Liver (tissue), 9 donors: ENCODE results near the gene LYZL6. TPM values are rescaled to one million over a fixed set of nuclear protein-coding genes. Genes with fewer than 3 reads are reported as not detected.

Experiments
- DNase-seq: peaks from one replicate; pipeline ENCODE4 v3.0.0-alpha.2; 2017; ENCODE audit warnings: low spot score
- H3K27ac ChIP-seq, 2 donors: one replicate each; pipeline ENCODE4 v1.7.0; 2013; ENCODE audit warnings: inconsistent platforms in 2 of 2, low read length in 2 of 2, control low read depth in 1 of 2, low read depth in 1 of 2, mild to moderate bottlenecking in 1 of 2
- H3K27me3 ChIP-seq, 4 donors: one replicate each; pipeline versions ENCODE4 v1.6.1 to v1.7.0; 2013; ENCODE audit warnings: low read length in 3 of 4, inconsistent platforms in 1 of 4, mild to moderate bottlenecking in 1 of 4, moderate library complexity in 1 of 4; ENCODE audit not compliant: control insufficient read depth in 4 of 4, insufficient read depth in 4 of 4
- H3K36me3 ChIP-seq, 4 donors: one replicate each; pipeline versions ENCODE4 v1.6.1 to v1.7.0; 2013; ENCODE audit warnings: low read length in 3 of 4, mild to moderate bottlenecking in 3 of 4, low read depth in 1 of 4, moderate library complexity in 1 of 4; ENCODE audit not compliant: control insufficient read depth in 4 of 4, insufficient read depth in 3 of 4
- H3K4me1 ChIP-seq, 4 donors: one replicate each; pipeline versions ENCODE4 v1.6.1 to v1.7.0; 2013; ENCODE audit warnings: low read length in 3 of 4, mild to moderate bottlenecking in 3 of 4, moderate library complexity in 1 of 4; ENCODE audit not compliant: control insufficient read depth in 4 of 4, insufficient read depth in 4 of 4
- H3K4me3 ChIP-seq, 3 donors: one replicate each; pipeline versions ENCODE4 v1.6.1 to v1.7.0; 2013; ENCODE audit warnings: low read length in 3 of 3, control low read depth in 1 of 3, low read depth in 1 of 3, mild to moderate bottlenecking in 1 of 3
- H3K9ac ChIP-seq, 2 donors: one replicate each; pipeline ENCODE4 v1.7.0; 2013; ENCODE audit warnings: low read length in 2 of 2, mild to moderate bottlenecking in 2 of 2, moderate library complexity in 2 of 2, control low read depth in 1 of 2, low read depth in 1 of 2
- H3K9me3 ChIP-seq, 4 donors: one replicate each; pipeline versions ENCODE4 v1.6.1 to v1.7.0; 2013; ENCODE audit warnings: low read length in 3 of 4; ENCODE audit not compliant: control insufficient read depth in 4 of 4
- FOXA1 ChIP-seq: IDR thresholded peaks from 2 replicates; pipeline ENCODE4 v1.6.1; 2016; ENCODE audit warnings: antibody characterized with exemption
- FOXA2 ChIP-seq: IDR thresholded peaks from 2 replicates; pipeline ENCODE4 v1.6.1; 2016; ENCODE audit warnings: antibody characterized with exemption
- GABPA ChIP-seq, 2 donors: IDR thresholded peaks in 1 of 2; conservative IDR thresholded peaks in 1 of 2; 2 replicates each; pipeline ENCODE4 v1.6.1; 2016; ENCODE audit warnings: antibody characterized with exemption in 2 of 2, mild to moderate bottlenecking in 1 of 2, moderate library complexity in 1 of 2
- JUND ChIP-seq, 2 donors: IDR thresholded peaks; 2 replicates each; pipeline ENCODE4 v1.6.1; 2016; ENCODE audit warnings: antibody characterized with exemption in 2 of 2
- MAX ChIP-seq: IDR thresholded peaks from 2 replicates; pipeline ENCODE4 v1.6.1; 2016; ENCODE audit warnings: antibody characterized with exemption
- NR2F2 ChIP-seq: IDR thresholded peaks from 2 replicates; pipeline ENCODE4 v1.6.1; 2016; ENCODE audit warnings: antibody characterized with exemption
- RAD21 ChIP-seq, 2 donors: IDR thresholded peaks; 2 replicates each; pipeline ENCODE4 v1.6.1; 2016; ENCODE audit warnings: antibody characterized with exemption in 2 of 2, mild to moderate bottlenecking in 2 of 2
- SP1 ChIP-seq: IDR thresholded peaks from 2 replicates; pipeline ENCODE4 v1.6.1; 2018; ENCODE audit warnings: antibody characterized with exemption, mild to moderate bottlenecking
- TAF1 ChIP-seq: conservative IDR thresholded peaks from 2 replicates; pipeline ENCODE4 v1.6.1; 2016; ENCODE audit warnings: antibody characterized with exemption, mild to moderate bottlenecking
- YY1 ChIP-seq: IDR thresholded peaks from 2 replicates; pipeline ENCODE4 v1.6.1; 2016; ENCODE audit warnings: antibody characterized with exemption, mild to moderate bottlenecking
- WGBS: extraction: QIAGEN DNeasy Blood & Tissue Kit; methylation state at CpG from one replicate; pipeline ENCODE4 v1.1.7; 2013; 5-methylcytosine and 5-hydroxymethylcytosine counted together
- polyA plus RNA-seq, 2 donors: library from polyadenylated mRNA; stranded (reverse) in 1 of 2; unstranded in 1 of 2; fragments of 200-250 nt in 1 of 2; fragments of >200 nt in 1 of 2; fragmentation: Nextera tagmentation in 1 of 2; extraction: Ambion mirVana in 1 of 2; gene quantifications; one replicate each; pipeline versions ENCODE4 v1.2.1 to v1.2.3, GENCODE V29; 2013 to 2015
- total RNA-seq, 2 donors: library from RNA; depleted of rRNA; stranded (reverse); fragments of >200 nt; gene quantifications; one replicate each; pipeline ENCODE4 v1.2.3, GENCODE V29; 2014
- TF ChIP-seq, protein P1 (sequence below): IDR thresholded peaks from 2 replicates; pipeline ENCODE4 v1.6.1; 2016; ENCODE audit warnings: antibody characterized with exemption
- TF ChIP-seq, protein P2 (sequence below): IDR thresholded peaks from 2 replicates; pipeline ENCODE4 v1.6.1; 2016; ENCODE audit warnings: antibody characterized with exemption
- donor health status: healthy.
- donor health status: healthy.
- donor health status: healthy.
- donor health status: healthy.
- donor health status: healthy.

Gene LYZL6
- total and polyA plus RNA-seq, 4 donors = not detected

- Histone ChIP-seq H3K36me3 (peaks cover 0 to 3% (median 2%) of the 10 kb centered on the region in 4 donors), H3K4me3 (no peak overlapping the region), H3K9ac (peak overlapping the region in 1 of 2 donors; percentile 29), H3K4me1 (peaks cover 11 to 77% (median 67%) of the 10 kb centered on the region in 4 donors), H3K27ac (peak overlapping the region; percentile 87 to 91), H3K27me3 (no peaks in the 10 kb centered on the region), H3K9me3 (no peaks in the 10 kb centered on the region)
- WGBS = 43% methylated on average over 4 of the region's 4 CpGs
- TF ChIP-seq GABPA (IDR thresholded peaks at IDR 0.05 in 1 of 2, conservative IDR thresholded peaks at IDR 0.05 in 1 of 2) (no peak), FOXA2 (no peak)
- no peak for DNase-seq
These were observed 29.4 kb upstream of the LYZL6 start for GRCh38 chr17:35972945-35973332.

- Histone ChIP-seq H3K9ac (peak overlapping the region in 1 of 2 donors; percentile 29), H3K4me1 (peaks cover 11 to 73% (median 64%) of the 10 kb centered on the region in 4 donors), H3K27me3 (no peaks in the 10 kb centered on the region), H3K36me3 (peaks cover 0 to 3% (median under 1%) of the 10 kb centered on the region in 4 donors), H3K9me3 (no peaks in the 10 kb centered on the region), H3K27ac (peak overlapping the region; percentile 87 to 91), H3K4me3 (no peak overlapping the region)
- 72% methylated on average over 6 of the region's 6 CpGs for WGBS
- TF ChIP-seq JUND (IDR thresholded peaks at IDR 0.05) (no peak), FOXA1 (no peak), YY1 (no peak), GABPA (IDR thresholded peaks at IDR 0.05 in 1 of 2, conservative IDR thresholded peaks at IDR 0.05 in 1 of 2) (no peak), MAX (no peak), RAD21 (IDR thresholded peaks at IDR 0.05) (no peak)
- TF ChIP-seq, protein P1, sequence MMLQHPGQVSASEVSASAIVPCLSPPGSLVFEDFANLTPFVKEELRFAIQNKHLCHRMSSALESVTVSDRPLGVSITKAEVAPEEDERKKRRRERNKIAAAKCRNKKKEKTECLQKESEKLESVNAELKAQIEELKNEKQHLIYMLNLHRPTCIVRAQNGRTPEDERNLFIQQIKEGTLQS = no peak
- DNase-seq = no peak
These were observed 29.0 kb upstream of the LYZL6 start for GRCh38 chr17:35972535-35972934.

DNA sequence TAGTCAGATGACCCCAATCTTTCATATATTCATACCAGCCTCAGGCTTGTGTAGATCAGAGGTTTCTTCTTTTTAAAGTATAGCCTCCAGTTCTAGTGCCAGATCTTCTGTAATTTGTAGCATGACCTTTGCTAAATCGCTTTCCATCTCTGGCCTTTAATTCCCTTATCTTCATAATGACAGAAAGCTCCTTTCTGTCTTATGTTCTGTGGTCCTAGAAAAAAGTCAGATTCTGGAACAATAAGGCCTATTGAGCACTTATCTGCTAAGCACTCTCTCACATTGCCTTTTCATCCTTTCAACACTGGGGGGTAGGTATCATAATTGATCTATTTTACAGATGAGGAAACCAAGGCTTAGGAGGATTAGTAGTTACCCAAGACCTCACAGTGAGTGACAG, 28.6 kb upstream of the LYZL6 start:
- H3K9ac ChIP-seq = no peak overlapping the region
- TF ChIP-seq NR2F2 (no peak), SP1 (no peak), TAF1 (no peak)
- TF ChIP-seq, protein P2, sequence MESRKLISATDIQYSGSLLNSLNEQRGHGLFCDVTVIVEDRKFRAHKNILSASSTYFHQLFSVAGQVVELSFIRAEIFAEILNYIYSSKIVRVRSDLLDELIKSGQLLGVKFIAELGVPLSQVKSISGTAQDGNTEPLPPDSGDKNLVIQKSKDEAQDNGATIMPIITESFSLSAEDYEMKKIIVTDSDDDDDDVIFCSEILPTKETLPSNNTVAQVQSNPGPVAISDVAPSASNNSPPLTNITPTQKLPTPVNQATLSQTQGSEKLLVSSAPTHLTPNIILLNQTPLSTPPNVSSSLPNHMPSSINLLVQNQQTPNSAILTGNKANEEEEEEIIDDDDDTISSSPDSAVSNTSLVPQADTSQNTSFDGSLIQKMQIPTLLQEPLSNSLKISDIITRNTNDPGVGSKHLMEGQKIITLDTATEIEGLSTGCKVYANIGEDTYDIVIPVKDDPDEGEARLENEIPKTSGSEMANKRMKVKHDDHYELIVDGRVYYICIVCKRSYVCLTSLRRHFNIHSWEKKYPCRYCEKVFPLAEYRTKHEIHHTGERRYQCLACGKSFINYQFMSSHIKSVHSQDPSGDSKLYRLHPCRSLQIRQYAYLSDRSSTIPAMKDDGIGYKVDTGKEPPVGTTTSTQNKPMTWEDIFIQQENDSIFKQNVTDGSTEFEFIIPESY = no peak
- no peaks in the 10 kb centered on the region for H3K9me3 ChIP-seq
- H3K4me3 ChIP-seq = no peak overlapping the region
- 88% methylated on average over 1 of the region's 1 CpG for WGBS
- no peaks in the 10 kb centered on the region for H3K27me3 ChIP-seq
- H3K4me1 ChIP-seq = peaks cover 11 to 70% (median 61%) of the 10 kb centered on the region in 4 donors
- H3K27ac ChIP-seq = peak overlapping the region; percentile 87 to 91
- no peak for DNase-seq
- H3K36me3 ChIP-seq = peaks cover 0 to 3% (median under 1%) of the 10 kb centered on the region in 4 donors
